ENCODE measurements around the gene GSDMA.
"Not testable (repeated sequence)": the region's sequence is repeated elsewhere in the genome, so short reads cannot be mapped to it uniquely, and the experiment has no call there.

Gene GSDMA

GRCh38 chr17:40005520-40005919 lies 42.7 kb downstream of the GSDMA start:
- H3K79me2 ChIP-seq (ENCODE audit: control insufficient read depth, low read length) = no peaks in the 10 kb centered on the region
- no peaks in the 10 kb centered on the region for H3K36me3 ChIP-seq (ENCODE audit: control insufficient read depth, low read length)
- no peaks in the 10 kb centered on the region for H3K4me1 ChIP-seq (ENCODE audit: control insufficient read depth, low read length)
- no peaks in the 10 kb centered on the region for H3F3A ChIP-seq (ENCODE audit: control insufficient read depth, insufficient read depth)
- H3K4me2 ChIP-seq (ENCODE audit: low read length) = no peak overlapping the region
- no peaks in the 10 kb centered on the region for H3K9me3 ChIP-seq (ENCODE audit: control insufficient read depth, insufficient read depth, low read length)
- no peaks in the 10 kb centered on the region for H3K9me2 ChIP-seq (replicated peaks; ENCODE audit: control insufficient read depth, low read length)
- H4K20me1 ChIP-seq (ENCODE audit: control insufficient read depth, insufficient read depth, low read depth, low read length) = no peaks in the 10 kb centered on the region
- no peak for TF ChIP-seq CTCF (IDR thresholded peaks at IDR 0.05; ENCODE audit: low read depth, low read length, poor library complexity, severe bottlenecking)
- TF ChIP-seq EZH2phosphoT487 (IDR thresholded peaks at IDR 0.05; ENCODE audit: borderline replicate concordance, low read length) = no peak
- no peak overlapping the region for H3K27ac ChIP-seq (ENCODE audit: low read depth, low read length)
- H3K27me3 ChIP-seq (ENCODE audit: control insufficient read depth, low read length) = no peaks in the 10 kb centered on the region; the same call in 1 of the 2 replicates
- H3K4me3 ChIP-seq (ENCODE audit: low read length) = no peak overlapping the region

- H3K4me1 ChIP-seq (ENCODE audit: control insufficient read depth, low read length); H3K79me2 ChIP-seq (ENCODE audit: control insufficient read depth, low read length); H3K27ac ChIP-seq (ENCODE audit: low read depth, low read length); H3K4me2 ChIP-seq (ENCODE audit: low read length); H4K20me1 ChIP-seq (ENCODE audit: control insufficient read depth, insufficient read depth, low read depth, low read length); H3K4me3 ChIP-seq (ENCODE audit: low read length); H3K36me3 ChIP-seq (ENCODE audit: control insufficient read depth, low read length); H3K9me2 ChIP-seq (replicated peaks; ENCODE audit: control insufficient read depth, low read length); H3F3A ChIP-seq (ENCODE audit: control insufficient read depth, insufficient read depth); H3K27me3 ChIP-seq (ENCODE audit: control insufficient read depth, low read length); H3K9me3 ChIP-seq (ENCODE audit: control insufficient read depth, insufficient read depth, low read length): not testable (repeated sequence)
Observed at GRCh38 chr17:40010946-40011500, 48.2 kb downstream of the GSDMA start.

- H3K9me2 ChIP-seq (replicated peaks; ENCODE audit: control insufficient read depth, low read length); H3K79me2 ChIP-seq (ENCODE audit: control insufficient read depth, low read length); H3K9me3 ChIP-seq (ENCODE audit: control insufficient read depth, insufficient read depth, low read length); H3K36me3 ChIP-seq (ENCODE audit: control insufficient read depth, low read length); H3K27me3 ChIP-seq (ENCODE audit: control insufficient read depth, low read length); H3K4me2 ChIP-seq (ENCODE audit: low read length); H4K20me1 ChIP-seq (ENCODE audit: control insufficient read depth, insufficient read depth, low read depth, low read length); H3K27ac ChIP-seq (ENCODE audit: low read depth, low read length); H3K4me3 ChIP-seq (ENCODE audit: low read length); H3K4me1 ChIP-seq (ENCODE audit: control insufficient read depth, low read length); H3F3A ChIP-seq (ENCODE audit: control insufficient read depth, insufficient read depth): not testable (repeated sequence)
Observed at GRCh38 chr17:40012017-40012647, 49.3 kb downstream of the GSDMA start.

GRCh38 chr17:40014375-40014980 lies 51.7 kb downstream of the GSDMA start:
- Histone ChIP-seq H3K27me3 (ENCODE audit: control insufficient read depth, low read length) (no peaks in the 10 kb centered on the region), H3F3A (ENCODE audit: control insufficient read depth, insufficient read depth) (no peaks in the 10 kb centered on the region), H3K9me2 (replicated peaks; ENCODE audit: control insufficient read depth, low read length) (no peaks in the 10 kb centered on the region), H3K9me3 (ENCODE audit: control insufficient read depth, insufficient read depth, low read length) (no peaks in the 10 kb centered on the region), H3K4me3 (ENCODE audit: low read length) (no peak overlapping the region), H3K27ac (ENCODE audit: low read depth, low read length) (no peak overlapping the region), H3K79me2 (ENCODE audit: control insufficient read depth, low read length) (no peaks in the 10 kb centered on the region), H3K36me3 (ENCODE audit: control insufficient read depth, low read length) (peaks cover 4% of the 10 kb centered on the region; the same call in 1 of the 2 replicates), H3K4me2 (ENCODE audit: low read length) (no peak overlapping the region), H4K20me1 (ENCODE audit: control insufficient read depth, insufficient read depth, low read depth, low read length) (no peaks in the 10 kb centered on the region), H3K4me1 (ENCODE audit: control insufficient read depth, low read length) (peaks cover 5% of the 10 kb centered on the region)
- TF ChIP-seq CTCF (IDR thresholded peaks at IDR 0.05; ENCODE audit: low read depth, low read length, poor library complexity, severe bottlenecking) (no peak), EZH2phosphoT487 (IDR thresholded peaks at IDR 0.05; ENCODE audit: borderline replicate concordance, low read length) (no peak)
